HepG2 (cell line): Measurements from ENCODE around the gene PPP4C. TPM values are rescaled to one million over a fixed set of nuclear protein-coding genes. Genes with fewer than 3 reads are reported as not detected.

Source experiments
- AKNA ChIP-seq: sonication (generic); formaldehyde crosslinking; IDR thresholded peaks from 2 replicates; pipeline ENCODE4 v1.4.0; 2020; ENCODE audit warnings: missing genetic modification reagents, borderline replicate concordance
- CENPBD1 ChIP-seq: sonication (generic); formaldehyde crosslinking; IDR thresholded peaks from 2 replicates; pipeline ENCODE4 v1.8.0; 2022; ENCODE audit warnings: missing genetic modification reagents, low read depth, mild to moderate bottlenecking, borderline replicate concordance
- DZIP1 ChIP-seq: sonication (generic); formaldehyde crosslinking; IDR thresholded peaks from 2 replicates; pipeline ENCODE4 v1.5.0; 2020; ENCODE audit warnings: mild to moderate bottlenecking, missing genetic modification reagents
- HIVEP1 ChIP-seq: sonication (generic); formaldehyde crosslinking; IDR thresholded peaks from 2 replicates; pipeline ENCODE4 v1.4.0; 2020; ENCODE audit warnings: mild to moderate bottlenecking, missing genetic modification reagents
- HOXA7 ChIP-seq: sonication (generic); formaldehyde crosslinking; IDR thresholded peaks from 2 replicates; pipeline ENCODE4 v1.8.1; 2022; ENCODE audit warnings: mild to moderate bottlenecking, missing genetic modification reagents, moderate library complexity
- PREB ChIP-seq: sonication (generic); formaldehyde crosslinking; IDR thresholded peaks from 2 replicates; pipeline ENCODE4 v1.4.0; 2020; ENCODE audit warnings: missing genetic modification reagents
- SP1 ChIP-seq, 2 experiments: fragments of 450-650 bp in 1 of 2; sonication (generic) in 1 of 2; formaldehyde crosslinking in 1 of 2; IDR thresholded peaks; 2 replicates each; pipeline versions ENCODE4 v1.4.0 to v1.6.1; 2016 to 2020; ENCODE audit warnings: missing genetic modification reagents in 1 of 2
- THRA ChIP-seq: sonication (generic); formaldehyde crosslinking; IDR thresholded peaks from 2 replicates; pipeline ENCODE4 v1.4.0; 2020; ENCODE audit warnings: missing genetic modification reagents, borderline replicate concordance
- ZBTB44 ChIP-seq: sonication (generic); formaldehyde crosslinking; IDR thresholded peaks from 2 replicates; pipeline ENCODE4 v1.4.0; 2020; ENCODE audit warnings: missing genetic modification reagents
- ZFY ChIP-seq: sonication (generic); formaldehyde crosslinking; IDR thresholded peaks from 2 replicates; pipeline ENCODE4 v1.4.0; 2020; ENCODE audit warnings: missing genetic modification reagents
- ZIK1 ChIP-seq: sonication (generic); formaldehyde crosslinking; IDR thresholded peaks from 2 replicates; pipeline ENCODE4 v1.5.0; 2020; ENCODE audit warnings: mild to moderate bottlenecking, low read depth, missing genetic modification reagents, borderline replicate concordance
- ZNF460 ChIP-seq: sonication (generic); formaldehyde crosslinking; IDR thresholded peaks from 2 replicates; pipeline ENCODE4 v1.5.1; 2020; ENCODE audit warnings: missing genetic modification reagents, mild to moderate bottlenecking, borderline replicate concordance
- polyA plus RNA-seq, 8 experiments: library from polyadenylated mRNA; depleted of rRNA in 3 of 8; stranded (reverse) in 7 of 8; unstranded in 1 of 8; fragments of >200 nt; fragmentation: Illumina TruSeq in 4 of 8; extraction: Trizol in 4 of 8; gene quantifications; 2 replicates each; pipeline versions ENCODE4 v1.2.1 to v1.2.3, GENCODE V29; 2011 to 2016; ENCODE audit warnings: low read depth in 4 of 8, missing spikeins in 1 of 8, mixed read lengths in 1 of 8; ENCODE audit not compliant: insufficient read depth in 1 of 8
- total RNA-seq, 5 experiments: library from RNA; depleted of rRNA; stranded (reverse); fragments of >200 nt; fragmentation: Illumina TruSeq; extraction: Trizol; gene quantifications; 2 replicates each; pipeline ENCODE4 v1.2.3, GENCODE V29; 2016; ENCODE audit warnings: low read depth in 1 of 5

PPP4C gene
- total and polyA plus RNA-seq, 2 of the 13 experiments (the other 11 are each of a cell fraction or from before 2014, with no cell fraction given), result 176 to 220 TPM

- TF ChIP-seq DZIP1, result no peak
- no peak for TF ChIP-seq HOXA7
- TF ChIP-seq PREB (CRISPR knock-in tag), result no peak
- 0 out of 2 replicates have a peak, but pooled peaks have one; percentile 42 for TF ChIP-seq ZBTB44 (CRISPR knock-in tag)
- TF ChIP-seq CENPBD1 (CRISPR knock-in tag), result no peak
- TF ChIP-seq HIVEP1 (CRISPR knock-in tag), result peak; percentile 72
- TF ChIP-seq SP1 (IDR thresholded peaks at IDR 0.05), result no peak
- no peak for TF ChIP-seq SP1 (CRISPR knock-in tag; IDR thresholded peaks at IDR 0.05)
- TF ChIP-seq AKNA (CRISPR knock-in tag), result no peak; the same call in 1 of the 2 replicates
- TF ChIP-seq THRA, result 0 out of 2 replicates have a peak, but pooled peaks have one; percentile 21
- no peak for TF ChIP-seq ZNF460 (CRISPR knock-in tag)
- peak; percentile 76 for TF ChIP-seq ZFY (CRISPR knock-in tag)
- no peak for TF ChIP-seq ZIK1 (CRISPR knock-in tag)
These were observed 11.7 kb upstream of the PPP4C start (continued) for GRCh38 chr16:30063893-30064728.
